Tibial artery (tissue), 4 donors: ENCODE data around the gene CA5B.

Experiments
- DNase-seq, 2 donors: peaks; one replicate each; pipeline ENCODE4 v3.0.0-alpha.2; 2019
- H3K27ac ChIP-seq, 2 donors: fragments of 200-600 bp; sonication (generic) in 1 of 2; 1 replicate in 1 of 2; 2 replicates in 1 of 2; pipeline ENCODE4 v1.5.1; 2018 to 2019; ENCODE audit warnings: mild to moderate bottlenecking in 1 of 2
- H3K27me3 ChIP-seq, 2 donors: fragments of 200-600 bp; sonication (generic) in 1 of 2; one replicate each; pipeline versions ENCODE4 v1.5.1 to v1.6.0; 2016 to 2019
- H3K36me3 ChIP-seq, 3 donors: fragments of 200-600 bp; sonication (generic) in 2 of 3; one replicate each; pipeline ENCODE4 v1.5.1; 2016 to 2019; ENCODE audit warnings: mild to moderate bottlenecking in 2 of 3
- H3K4me1 ChIP-seq, 4 donors: fragments of 200-600 bp; sonication (generic) in 2 of 4; 1 replicate in 3 of 4; 2 replicates in 1 of 4; pipeline ENCODE4 v1.5.1; 2016 to 2019
- H3K4me3 ChIP-seq, 2 donors: fragments of 200-600 bp; sonication (generic) in 1 of 2; 1 replicate in 1 of 2; 2 replicates in 1 of 2; pipeline ENCODE4 v1.5.1; 2018 to 2019; ENCODE audit warnings: mild to moderate bottlenecking in 2 of 2
- H3K9me3 ChIP-seq, 3 donors: fragments of 200-600 bp; sonication (generic) in 1 of 3; one replicate each; pipeline ENCODE4 v1.5.1; 2016 to 2019
- CTCF ChIP-seq, 2 experiments: fragments of 200-600 bp in 1 of 2; fragments of 450-650 bp in 1 of 2; IDR thresholded peaks; one replicate each; pipeline ENCODE4 v1.5.1; 2017 to 2019; ENCODE audit warnings: antibody characterized with exemption in 2 of 2, mild to moderate bottlenecking in 1 of 2, moderate library complexity in 1 of 2
- intact Hi-C: fragments of 100-400 bp; cut with DNase I; formaldehyde crosslinking; loops from one replicate; pipeline ENCODE4 v1.15.0; 2023; ENCODE audit warnings: low total_unique reads

The CA5B gene

GRCh38 chrX:15804563-15804962, 66.5 kb downstream of the CA5B start:
- no peak for DNase-seq
- Histone ChIP-seq H3K36me3 (peaks cover 0 to 87% (median 50%) of the 10 kb centered on the region in 3 donors), H3K4me3 (no peak overlapping the region), H3K4me1 (no peaks in the 10 kb centered on the region), H3K27ac (no peak overlapping the region), H3K27me3 (no peaks in the 10 kb centered on the region), H3K9me3 (no peaks in the 10 kb centered on the region)
- intact Hi-C loops: no loop called here
- TF ChIP-seq CTCF (IDR thresholded peaks at IDR 0.05): no peak

- Histone ChIP-seq H3K27ac (no peak overlapping the region), H3K4me1 (no peaks in the 10 kb centered on the region), H3K4me3 (no peak overlapping the region), H3K36me3 (peaks cover 0 to 95% (median 74%) of the 10 kb centered on the region in 3 donors), H3K9me3 (no peaks in the 10 kb centered on the region), H3K27me3 (no peaks in the 10 kb centered on the region)
- DNase-seq: no peak
- intact Hi-C loops: no loop called here
- TF ChIP-seq CTCF (IDR thresholded peaks at IDR 0.05): no peak
Measured at GRCh38 chrX:15808254-15808653, 70.2 kb downstream of the CA5B start.

- Histone ChIP-seq H3K27ac (no peak overlapping the region), H3K4me1 (no peaks in the 10 kb centered on the region), H3K27me3 (no peaks in the 10 kb centered on the region), H3K36me3 (peaks cover 0 to 97% (median 87%) of the 10 kb centered on the region in 3 donors), H3K4me3 (no peak overlapping the region), H3K9me3 (no peaks in the 10 kb centered on the region)
- intact Hi-C loops: no loop called here
- no peak for TF ChIP-seq CTCF (IDR thresholded peaks at IDR 0.05)
- no peak for DNase-seq
Measured at GRCh38 chrX:15812192-15812938, 74.3 kb downstream of the CA5B start.

GRCh38 chrX:15813416-15813815, 75.3 kb downstream of the CA5B start:
- Histone ChIP-seq H3K36me3 (peaks cover 0 to 90% (median 84%) of the 10 kb centered on the region in 3 donors), H3K4me1 (no peaks in the 10 kb centered on the region), H3K27me3 (no peaks in the 10 kb centered on the region), H3K4me3 (no peak overlapping the region), H3K27ac (no peak overlapping the region), H3K9me3 (no peaks in the 10 kb centered on the region)
- intact Hi-C loops: no loop called here
- TF ChIP-seq CTCF (IDR thresholded peaks at IDR 0.05): no peak
- DNase-seq: no peak

- Histone ChIP-seq H3K27ac (no peak overlapping the region), H3K36me3 (peaks cover 0 to 90% (median 82%) of the 10 kb centered on the region in 3 donors), H3K4me3 (no peak overlapping the region), H3K4me1 (no peaks in the 10 kb centered on the region), H3K9me3 (no peaks in the 10 kb centered on the region), H3K27me3 (no peaks in the 10 kb centered on the region)
- TF ChIP-seq CTCF (IDR thresholded peaks at IDR 0.05): no peak
- DNase-seq: no peak
- intact Hi-C loops: no loop called here
Measured at GRCh38 chrX:15814771-15815365, 76.8 kb downstream of the CA5B start.
